Measurements from ENCODE around the gene CACNA1F. TPM values are rescaled to one million over a fixed set of nuclear protein-coding genes. Genes with fewer than 3 reads are reported as not detected.

The CACNA1F gene
- total RNA-seq, 1 donor from 2014 or later: 4.9 TPM

DNA sequence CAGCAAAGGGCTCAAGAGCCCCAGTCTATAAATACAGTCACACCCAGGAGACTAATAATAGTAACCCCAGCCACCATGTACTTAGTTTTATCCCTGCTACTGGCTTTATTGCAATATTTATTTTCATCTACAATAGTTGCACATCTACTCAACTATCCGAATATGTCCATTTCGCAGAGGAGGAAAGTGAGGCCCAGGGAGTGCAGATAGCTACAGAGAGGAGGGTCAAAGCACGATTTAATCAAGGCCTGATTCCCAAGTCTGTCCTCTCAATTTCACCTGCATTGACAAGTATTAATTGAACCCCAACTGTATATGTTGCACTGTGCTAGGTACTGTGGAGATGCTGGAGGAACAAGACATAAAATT, 65.4 kb downstream of the CACNA1F start:
- Mint-ChIP-seq H3K36me3 (no peaks in the 10 kb centered on the region), H3K27ac (no peak overlapping the region), H3K9me3 (peaks cover 21% of the 10 kb centered on the region), H3K27me3 (ENCODE audit: insufficient read depth, low read depth) (peaks cover 20% of the 10 kb centered on the region), H3K4me1 (peaks cover 16% of the 10 kb centered on the region), H3K4me3 (no peak overlapping the region)
- DNase-seq (ENCODE audit: low spot score): no peak
- H2AFZ ChIP-seq (replicated peaks): no peak overlapping the region
- H3K79me2 ChIP-seq (ENCODE audit: low read depth): no peaks in the 10 kb centered on the region
- H3F3A ChIP-seq (ENCODE audit: low read depth): no peaks in the 10 kb centered on the region
- peaks cover 67% of the 10 kb centered on the region for H3K27me3 ChIP-seq
- no peaks in the 10 kb centered on the region for H3K9me3 ChIP-seq (ENCODE audit: low read depth)
- peak overlapping the region; percentile 69 for H3K4me2 ChIP-seq
- no peak overlapping the region for H3K4me3 ChIP-seq
- peaks cover 11% of the 10 kb centered on the region for H3K4me1 ChIP-seq
- H3K27ac ChIP-seq: no peak overlapping the region
- no peaks in the 10 kb centered on the region for H4K20me1 ChIP-seq (ENCODE audit: low read depth)
- no peak for TF ChIP-seq EZH2 (IDR thresholded peaks at IDR 0.05)
- no peak for TF ChIP-seq EZH2phosphoT487 (IDR thresholded peaks at IDR 0.05)
- TF ChIP-seq, protein P1, sequence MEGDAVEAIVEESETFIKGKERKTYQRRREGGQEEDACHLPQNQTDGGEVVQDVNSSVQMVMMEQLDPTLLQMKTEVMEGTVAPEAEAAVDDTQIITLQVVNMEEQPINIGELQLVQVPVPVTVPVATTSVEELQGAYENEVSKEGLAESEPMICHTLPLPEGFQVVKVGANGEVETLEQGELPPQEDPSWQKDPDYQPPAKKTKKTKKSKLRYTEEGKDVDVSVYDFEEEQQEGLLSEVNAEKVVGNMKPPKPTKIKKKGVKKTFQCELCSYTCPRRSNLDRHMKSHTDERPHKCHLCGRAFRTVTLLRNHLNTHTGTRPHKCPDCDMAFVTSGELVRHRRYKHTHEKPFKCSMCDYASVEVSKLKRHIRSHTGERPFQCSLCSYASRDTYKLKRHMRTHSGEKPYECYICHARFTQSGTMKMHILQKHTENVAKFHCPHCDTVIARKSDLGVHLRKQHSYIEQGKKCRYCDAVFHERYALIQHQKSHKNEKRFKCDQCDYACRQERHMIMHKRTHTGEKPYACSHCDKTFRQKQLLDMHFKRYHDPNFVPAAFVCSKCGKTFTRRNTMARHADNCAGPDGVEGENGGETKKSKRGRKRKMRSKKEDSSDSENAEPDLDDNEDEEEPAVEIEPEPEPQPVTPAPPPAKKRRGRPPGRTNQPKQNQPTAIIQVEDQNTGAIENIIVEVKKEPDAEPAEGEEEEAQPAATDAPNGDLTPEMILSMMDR (IDR thresholded peaks at IDR 0.05): no peak
- no peak overlapping the region for H3K9ac ChIP-seq
- no peaks in the 10 kb centered on the region for H3K36me3 ChIP-seq

DNA sequence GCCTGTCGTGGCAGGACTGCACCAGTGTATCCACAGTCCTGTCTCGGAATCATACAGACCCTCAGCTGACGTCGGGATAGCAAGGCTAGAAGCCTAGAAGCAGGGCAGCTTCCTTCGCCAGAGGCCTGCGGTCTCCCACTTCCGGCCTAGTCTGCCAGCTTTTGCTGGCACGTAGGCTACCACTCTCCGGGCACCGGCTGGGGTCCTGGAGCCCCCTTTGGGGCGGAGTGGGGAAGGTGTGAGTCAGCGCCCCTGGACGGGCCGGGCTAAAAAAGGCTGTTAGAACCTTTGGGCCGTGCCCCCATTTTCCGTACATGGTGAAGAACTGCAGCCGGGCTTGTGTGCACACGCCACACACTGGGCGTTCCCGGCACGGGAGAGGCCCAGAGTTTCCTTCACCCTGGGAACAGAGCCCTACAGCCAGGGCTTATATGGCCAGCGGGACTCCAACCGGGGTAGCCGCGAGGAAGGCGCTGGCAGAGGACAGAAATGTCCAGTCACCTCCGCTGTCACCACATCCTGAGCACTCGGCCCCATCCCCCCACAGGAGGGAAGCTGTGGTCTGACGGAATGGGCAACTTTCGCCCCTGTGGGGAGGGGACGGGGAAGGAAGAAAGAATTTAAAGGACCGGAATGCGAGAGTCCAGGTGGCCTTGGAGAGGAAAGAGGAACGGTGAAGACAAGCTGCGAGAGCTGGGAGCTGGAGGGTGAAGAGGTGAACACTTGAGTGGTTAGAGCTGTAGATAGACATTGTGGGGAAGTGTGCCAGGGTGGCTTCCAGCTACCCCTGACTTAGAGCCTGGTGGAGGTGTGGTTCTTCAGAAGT, 66.0 kb downstream of the CACNA1F start:
- H3K9me3 Mint-ChIP-seq: peaks cover 20% of the 10 kb centered on the region
- peak overlapping the region; percentile 69 for H3K4me2 ChIP-seq

DNA sequence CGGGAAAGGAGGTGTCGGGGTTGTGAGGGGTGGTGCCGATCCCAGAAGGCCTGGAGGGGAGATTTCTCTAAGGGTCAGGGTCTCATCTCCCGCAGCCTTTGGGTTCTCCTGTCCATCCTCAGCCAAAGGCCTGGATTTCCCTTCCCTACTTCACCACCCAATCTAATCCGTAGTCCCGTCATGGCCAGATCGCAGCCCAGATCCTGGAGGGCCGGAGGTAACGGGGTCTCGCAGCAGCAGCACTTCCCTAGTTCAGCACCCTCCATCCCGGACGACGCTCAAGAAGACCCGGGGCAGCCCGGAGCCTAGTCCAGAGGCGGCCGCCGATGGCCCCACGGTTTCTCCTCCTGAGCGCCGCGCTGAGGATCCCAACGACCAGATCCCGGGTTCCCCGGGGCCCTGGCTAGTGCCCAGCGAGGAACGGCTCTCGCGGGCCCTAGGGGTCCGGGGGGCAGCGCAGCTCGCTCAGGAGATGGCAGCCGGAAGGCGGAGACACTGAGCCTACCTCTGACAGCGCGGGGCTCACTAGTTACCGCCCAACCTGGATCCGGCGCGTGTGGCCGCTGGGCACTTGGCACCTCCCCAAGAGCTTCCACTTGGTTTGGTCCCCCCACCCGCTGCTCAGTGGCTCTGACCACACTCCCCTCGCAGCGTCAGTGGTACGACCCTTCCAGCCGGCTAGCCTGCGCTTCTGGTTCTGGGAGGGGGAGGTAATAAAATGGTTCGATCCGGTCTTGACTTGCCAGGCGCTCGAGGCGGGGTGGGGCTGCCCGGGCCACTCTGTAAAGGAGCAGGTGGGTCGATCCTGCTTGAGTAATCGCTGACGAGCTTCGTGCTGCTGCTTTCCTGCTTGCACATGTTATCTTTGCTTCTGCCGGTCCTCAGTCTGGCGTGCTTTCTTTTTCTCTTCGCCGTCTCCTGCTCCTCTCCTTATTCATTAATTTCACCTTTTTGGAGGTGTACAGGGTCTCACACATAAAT, 66.9 kb downstream of the CACNA1F start:
- H3K27me3 ChIP-seq: peaks cover 67% of the 10 kb centered on the region
- H3K36me3 ChIP-seq: no peaks in the 10 kb centered on the region
- H3F3A ChIP-seq (ENCODE audit: low read depth): peaks cover 5% of the 10 kb centered on the region
- H3K4me2 ChIP-seq: peak overlapping the region; percentile 69
- Mint-ChIP-seq H3K9me3 (peaks cover 23% of the 10 kb centered on the region), H3K4me1 (peaks cover 16% of the 10 kb centered on the region), H3K27me3 (ENCODE audit: insufficient read depth, low read depth) (peaks cover 16% of the 10 kb centered on the region), H3K4me3 (peak overlapping the region; percentile 79), H3K27ac (no peak overlapping the region), H3K36me3 (no peaks in the 10 kb centered on the region)
- no peak overlapping the region for H3K9ac ChIP-seq
- peak; percentile 89 for DNase-seq (ENCODE audit: low spot score)
- H3K4me3 ChIP-seq: peak overlapping the region; percentile 31
- H3K9me3 ChIP-seq (ENCODE audit: low read depth): no peaks in the 10 kb centered on the region
- no peaks in the 10 kb centered on the region for H4K20me1 ChIP-seq (ENCODE audit: low read depth)
- peaks cover 11% of the 10 kb centered on the region for H3K4me1 ChIP-seq
- TF ChIP-seq, protein P1 (IDR thresholded peaks at IDR 0.05): peak; percentile 38
- no peak for TF ChIP-seq EZH2phosphoT487 (IDR thresholded peaks at IDR 0.05)
- H2AFZ ChIP-seq (replicated peaks): peak overlapping the region; percentile 63
- H3K27ac ChIP-seq: no peak overlapping the region
- no peaks in the 10 kb centered on the region for H3K79me2 ChIP-seq (ENCODE audit: low read depth)

More for the DNA sequence above, 66.0 kb downstream of the CACNA1F start:
- peaks cover 20% of the 10 kb centered on the region for H3K27me3 Mint-ChIP-seq (ENCODE audit: insufficient read depth, low read depth)
- no peak overlapping the region for H3K27ac Mint-ChIP-seq
- H3K4me1 Mint-ChIP-seq: peaks cover 16% of the 10 kb centered on the region
- H3K9ac ChIP-seq: no peak overlapping the region
- no peaks in the 10 kb centered on the region for H3K36me3 Mint-ChIP-seq
- no peaks in the 10 kb centered on the region for H3K9me3 ChIP-seq (ENCODE audit: low read depth)
- peaks cover 11% of the 10 kb centered on the region for H3K4me1 ChIP-seq
- peak overlapping the region; percentile 70 for H2AFZ ChIP-seq (replicated peaks)
- peak overlapping the region; percentile 79 for H3K4me3 Mint-ChIP-seq
- H3F3A ChIP-seq (ENCODE audit: low read depth): no peaks in the 10 kb centered on the region
- DNase-seq (ENCODE audit: low spot score): peak; percentile 20
- TF ChIP-seq, protein P1 (IDR thresholded peaks at IDR 0.05): no peak
- TF ChIP-seq EZH2phosphoT487 (IDR thresholded peaks at IDR 0.05): no peak
- TF ChIP-seq EZH2 (IDR thresholded peaks at IDR 0.05): no peak
- peak overlapping the region; percentile 31 for H3K4me3 ChIP-seq
- no peaks in the 10 kb centered on the region for H4K20me1 ChIP-seq (ENCODE audit: low read depth)
- no peaks in the 10 kb centered on the region for H3K79me2 ChIP-seq (ENCODE audit: low read depth)
- H3K27ac ChIP-seq: no peak overlapping the region
- no peaks in the 10 kb centered on the region for H3K36me3 ChIP-seq
- peaks cover 67% of the 10 kb centered on the region for H3K27me3 ChIP-seq
